ENCODE results near the gene SPO11. TPM values are rescaled to one million over a fixed set of nuclear protein-coding genes. Genes with fewer than 3 reads are reported as not detected.

SPO11 gene

GRCh38 chr20:57392512-57393271 lies 63.1 kb downstream of the SPO11 start:
- Histone ChIP-seq H3K4ac (ENCODE audit: low read depth in 1 of 2, low read length in 2 of 2) (no peak overlapping the region), H3K4me2 (ENCODE audit: low read length, poor library complexity, severe bottlenecking) (peak overlapping the region; percentile 80), H3K18ac (ENCODE audit: low read depth in 1 of 2, low read length in 2 of 2) (no peak overlapping the region), H2BK12ac (ENCODE audit: low read length in 2 of 2) (no peak overlapping the region), H2AFZ (ENCODE audit: low read depth, low read length) (no peak overlapping the region), H3K14ac (ENCODE audit: low read length in 2 of 2) (no peak overlapping the region), H2AK5ac (ENCODE audit: low read length, severe bottlenecking) (peak overlapping the region; percentile 68), H3K23ac (ENCODE audit: low read length in 2 of 2) (peak overlapping the region in 1 of 2 experiments; percentile 70), H3K4me3 (ENCODE audit: insufficient read depth in 1 of 2, low read depth in 1 of 2, low read length in 2 of 2) (peak overlapping the region; percentile 76 to 80), H3K9me3 (ENCODE audit: control insufficient read depth, low read length) (no peaks in the 10 kb centered on the region), H3K9ac (ENCODE audit: low read length) (peak overlapping the region; percentile 72), H3K27ac (ENCODE audit: low read length, poor library complexity, severe bottlenecking) (no peak overlapping the region), H2BK120ac (ENCODE audit: low read depth, low read length) (no peak overlapping the region), H3K36me3 (ENCODE audit: control insufficient read depth in 1 of 2, insufficient read depth in 2 of 2, low read depth in 1 of 2, low read length in 2 of 2) (peaks cover 24 to 48% of the 10 kb centered on the region in 2 experiments), H3K79me1 (replicated peaks; ENCODE audit: low read length, poor library complexity, severe bottlenecking) (peaks cover 23% of the 10 kb centered on the region), H2BK5ac (ENCODE audit: low read depth, low read length, poor library complexity, severe bottlenecking) (no peak overlapping the region), H3K27me3 (ENCODE audit: control insufficient read depth in 1 of 2, insufficient read depth in 1 of 2, low read length in 2 of 2) (no peaks in the 10 kb centered on the region), H2BK15ac (ENCODE audit: low read depth, poor library complexity, severe bottlenecking) (no peak overlapping the region), H3K4me1 (ENCODE audit: control insufficient read depth, insufficient read depth, low read depth, low read length) (peaks cover 58% of the 10 kb centered on the region), H4K8ac (ENCODE audit: low read length) (no peak overlapping the region), H4K91ac (ENCODE audit: low read length) (no peak overlapping the region)
- 83% methylated on average over 33 of the region's 33 CpGs for WGBS
- no peak for DNase-seq

Small RNA genes within 50 kb of the gene (small RNA-seq; reads per million reads assigned to genes)
- gene MIR4325 (ENCODE audit: low read depth), result not detected
- not detected for gene RF00019 (ENCODE audit: low read depth)
- not detected for gene RPL39P39 (ENCODE audit: low read depth)
